Naive thymus-derived CD4-positive, alpha-beta T cell (primary cell): ENCODE results near the gene CHD3. TPM values are rescaled to one million over a fixed set of nuclear protein-coding genes. Genes with fewer than 3 reads are reported as not detected.

ENCODE experiments used
- ATAC-seq: fragments of 150-1000 bp; cut with Tn5 transposase; 2 replicates; pipeline ENCODE4 v1.10.0; 2021; ENCODE audit warnings: mild to moderate bottlenecking, moderate library complexity
- CTCF ChIA-PET: fragments of 350-600 bp; sonication (Branson Sonifier 250); formaldehyde crosslinking; loops from one replicate; lab custom pipeline; 2021; ENCODE audit warnings: antibody characterized with exemption; lab: Charles Lee
- POLR2A ChIA-PET: fragments of 350-600 bp; sonication (Branson Sonifier 250); formaldehyde crosslinking; loops from one replicate; lab custom pipeline; 2021; ENCODE audit warnings: antibody characterized with exemption, inconsistent platforms; lab: Charles Lee
- DNase-seq, 9 donors: peaks; one replicate each; pipeline versions ENCODE4 v3.0.0 to v3.0.0-alpha.2; 2020 to 2022; ENCODE audit warnings: mixed read lengths in 1 of 9
- H3K27ac ChIP-seq: one replicate; pipeline ENCODE4 v1.7.0; 2013; ENCODE audit warnings: mild to moderate bottlenecking, low read depth, low read length, moderate library complexity
- H3K27me3 ChIP-seq, 2 donors: one replicate each; pipeline ENCODE4 v1.7.0; 2013; ENCODE audit warnings: low read length in 2 of 2, mild to moderate bottlenecking in 2 of 2, moderate library complexity in 2 of 2; ENCODE audit not compliant: control insufficient read depth in 2 of 2, insufficient read depth in 2 of 2
- H3K36me3 ChIP-seq, 3 experiments: 1 replicate in 2 of 3; 2 replicates in 1 of 3; pipeline ENCODE4 v1.7.0; 2013; ENCODE audit warnings: low read length in 3 of 3, mild to moderate bottlenecking in 3 of 3, moderate library complexity in 1 of 3; ENCODE audit not compliant: insufficient read depth in 3 of 3, control insufficient read depth in 2 of 3
- H3K4me1 ChIP-seq, 2 donors: one replicate each; pipeline ENCODE4 v1.7.0; 2013; ENCODE audit warnings: low read length in 2 of 2, mild to moderate bottlenecking in 2 of 2, moderate library complexity in 1 of 2; ENCODE audit not compliant: control insufficient read depth in 2 of 2, insufficient read depth in 2 of 2
- H3K4me3 ChIP-seq: 2 replicates; pipeline ENCODE4 v1.7.0; 2013; ENCODE audit warnings: mild to moderate bottlenecking, low read length
- H3K9me3 ChIP-seq, 3 experiments: 1 replicate in 2 of 3; 2 replicates in 1 of 3; pipeline ENCODE4 v1.7.0; 2013; ENCODE audit warnings: low read length in 3 of 3; ENCODE audit not compliant: control insufficient read depth in 2 of 3
- H3K27ac Mint-ChIP-seq, 9 donors: one replicate each; pipeline ENCODE4 v1.8.0; 2020 to 2022; ENCODE audit warnings: mixed read lengths in 9 of 9, mild to moderate bottlenecking in 8 of 9, moderate library complexity in 5 of 9, inconsistent platforms in 2 of 9
- H3K27me3 Mint-ChIP-seq, 5 donors: one replicate each; pipeline ENCODE4 v1.8.0; 2021 to 2022; ENCODE audit warnings: mixed read lengths in 5 of 5, mild to moderate bottlenecking in 1 of 5
- H3K36me3 Mint-ChIP-seq, 5 donors: one replicate each; pipeline ENCODE4 v1.8.0; 2020 to 2022; ENCODE audit warnings: mixed read lengths in 5 of 5, mild to moderate bottlenecking in 3 of 5, inconsistent platforms in 1 of 5
- H3K4me1 Mint-ChIP-seq, 7 donors: one replicate each; pipeline ENCODE4 v1.8.0; 2020 to 2022; ENCODE audit warnings: mixed read lengths in 7 of 7, mild to moderate bottlenecking in 3 of 7, inconsistent platforms in 1 of 7
- H3K4me3 Mint-ChIP-seq, 10 donors: one replicate each; pipeline ENCODE4 v1.8.0; 2020 to 2022; ENCODE audit warnings: mild to moderate bottlenecking in 10 of 10, mixed read lengths in 10 of 10, moderate library complexity in 6 of 10, inconsistent platforms in 2 of 10
- H3K9me3 Mint-ChIP-seq, 11 donors: one replicate each; pipeline ENCODE4 v1.8.0; 2020 to 2022; ENCODE audit warnings: mixed read lengths in 11 of 11, mild to moderate bottlenecking in 4 of 11, inconsistent platforms in 1 of 11, moderate library complexity in 1 of 11
- intact Hi-C, 2 donors: fragments of 100-400 bp; cut with micrococcal nuclease; formaldehyde crosslinking; loops; one replicate each; pipeline ENCODE4 v1.15.1; 2023
- polyA plus RNA-seq, 2 donors: library from polyadenylated mRNA; unstranded; fragments of 300-500 nt; fragmentation: Illumina TruSeq; gene quantifications; one replicate each; pipeline ENCODE4 v1.2.3, GENCODE V29; 2021
- total RNA-seq, 6 experiments: library from RNA in 5 of 6; stranded (reverse) in 5 of 6; gene quantifications; 1 replicate in 5 of 6; 2 replicates in 1 of 6; pipeline ENCODE4 v1.2.3 and lab custom pipeline; 2021 to 2026

Gene CHD3
- total and polyA plus RNA-seq, 7 experiments from 2014 or later, result 12.7 to 417 (median 247) TPM

DNA sequence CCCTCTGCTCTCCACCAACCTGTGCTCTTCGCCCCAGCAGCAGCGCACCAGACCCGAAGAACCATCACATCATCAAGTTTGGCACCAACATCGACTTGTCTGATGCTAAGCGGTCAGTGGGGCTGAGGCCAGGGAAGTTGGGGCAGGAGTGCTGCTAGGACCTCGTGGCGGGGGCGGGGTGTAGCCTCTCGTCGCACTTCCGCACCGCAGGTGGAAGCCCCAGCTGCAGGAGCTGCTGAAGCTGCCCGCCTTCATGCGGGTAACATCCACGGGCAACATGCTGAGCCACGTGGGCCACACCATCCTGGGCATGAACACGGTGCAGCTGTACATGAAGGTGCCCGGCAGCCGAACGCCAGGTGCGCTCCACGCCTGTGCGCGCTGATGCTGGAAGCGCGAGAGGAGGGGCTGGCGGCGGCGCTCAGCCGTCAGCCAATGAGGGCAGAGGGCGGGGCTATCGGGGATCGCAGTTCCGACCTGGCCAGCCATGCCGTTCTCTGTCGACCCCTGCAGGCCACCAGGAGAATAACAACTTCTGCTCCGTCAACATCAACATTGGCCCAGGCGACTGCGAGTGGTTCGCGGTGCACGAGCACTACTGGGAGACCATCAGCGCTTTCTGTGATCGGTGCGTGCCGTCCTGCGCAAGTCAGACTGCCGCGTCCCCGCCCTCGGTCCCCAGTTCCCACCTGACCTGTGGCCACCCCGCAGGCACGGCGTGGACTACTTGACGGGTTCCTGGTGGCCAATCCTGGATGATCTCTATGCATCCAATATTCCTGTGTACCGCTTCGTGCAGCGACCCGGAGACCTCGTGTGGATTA is 36.9 kb upstream of the CHD3 start:
- H3K4me1 Mint-ChIP-seq, result peaks cover 0 to 26% (median 17%) of the 10 kb centered on the region in 7 donors
- H3K27ac Mint-ChIP-seq, result peak overlapping the region; percentile 55 to 93 (median 82)
- H3K4me3 Mint-ChIP-seq, result peak overlapping the region; percentile 45 to 85 (median 70)
- Histone ChIP-seq H3K27me3 (no peaks in the 10 kb centered on the region), H3K36me3 (peaks cover 0 to 47% (median 5%) of the 10 kb centered on the region in 3 experiments), H3K4me1 (peaks cover 20 to 31% of the 10 kb centered on the region in 2 donors), H3K9me3 (no peaks in the 10 kb centered on the region), H3K4me3 (peak overlapping the region; percentile 51), H3K27ac (peak overlapping the region; percentile 70)
- intact Hi-C loops, result loop anchor here (1.0 kb wide), 6 partner anchors 8 to 444 kb away; partner anchors contain the start of genes KDM6B (in 2 of the 2) and SLC25A35 (in 1 of the 2)
- DNase-seq (peak; percentile 92 to 96 (median 94)), ATAC-seq (peak; percentile 91)
- no peaks in the 10 kb centered on the region for H3K27me3 Mint-ChIP-seq
- H3K9me3 Mint-ChIP-seq, result no peaks in the 10 kb centered on the region
- CTCF ChIA-PET, result interaction anchor here (0.7 to 3.7 kb wide), 10 partner anchors 9 to 165 kb away, joined by 3 to 43 read pairs (median 4); partner anchors contain the start of gene KDM6B
- peaks cover 0 to 4% (median 4%) of the 10 kb centered on the region in 5 donors for H3K36me3 Mint-ChIP-seq
- POLR2A ChIA-PET, result interaction anchor here (0.5 to 5.5 kb wide), 3 partner anchors 9 to 31 kb away, joined by 4 to 89 read pairs (median 4); partner anchors contain the start of gene KDM6B

DNA sequence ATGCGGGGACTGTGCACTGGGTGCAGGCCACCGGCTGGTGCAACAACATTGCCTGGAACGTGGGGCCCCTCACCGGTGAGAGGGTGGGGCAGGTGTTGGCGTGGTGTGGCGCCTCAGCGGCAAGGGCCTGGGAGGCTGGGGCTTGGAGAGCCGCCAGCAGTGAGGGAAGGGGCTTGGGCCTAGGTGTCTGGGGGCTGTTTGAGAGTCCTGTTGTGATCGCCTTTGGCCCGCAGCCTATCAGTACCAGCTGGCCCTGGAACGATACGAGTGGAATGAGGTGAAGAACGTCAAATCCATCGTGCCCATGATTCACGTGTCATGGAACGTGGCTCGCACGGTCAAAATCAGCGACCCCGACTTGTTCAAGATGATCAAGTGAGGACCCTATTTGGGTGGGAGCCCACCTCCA is 36.3 kb upstream of the CHD3 start:
- ATAC-seq, result no peak
- intact Hi-C loops, result no loop called here
- no peak overlapping the region for H3K4me3 ChIP-seq
- peak overlapping the region; percentile 57 for H3K27ac ChIP-seq
- peak overlapping the region in 7 of 9 donors; percentile 16 to 93 (median 80) for H3K27ac Mint-ChIP-seq
- H3K27me3 Mint-ChIP-seq, result no peaks in the 10 kb centered on the region
- H3K4me1 Mint-ChIP-seq, result peaks cover 0 to 26% (median 17%) of the 10 kb centered on the region in 7 donors
- peak overlapping the region in 2 of 10 donors; percentile 9 to 85 for H3K4me3 Mint-ChIP-seq
- peaks cover 0 to 42% (median 5%) of the 10 kb centered on the region in 3 experiments for H3K36me3 ChIP-seq
- H3K4me1 ChIP-seq, result peaks cover 22 to 33% of the 10 kb centered on the region in 2 donors
- no peak for DNase-seq
- no peaks in the 10 kb centered on the region for H3K27me3 ChIP-seq
- POLR2A ChIA-PET, result interaction anchor here (1.1 to 5.5 kb wide), 2 partner anchors 9 to 18 kb away, joined by 4 to 89 read pairs; partner anchors contain the start of gene KDM6B
- H3K9me3 ChIP-seq, result no peaks in the 10 kb centered on the region
- H3K36me3 Mint-ChIP-seq, result peaks cover 0 to 4% (median 4%) of the 10 kb centered on the region in 5 donors
- H3K9me3 Mint-ChIP-seq, result no peaks in the 10 kb centered on the region
- CTCF ChIA-PET, result interaction anchor here (3.7 kb wide), 1 partner anchor 18 kb away, joined by 43 read pairs; the partner anchor contains the start of gene KDM6B

DNA sequence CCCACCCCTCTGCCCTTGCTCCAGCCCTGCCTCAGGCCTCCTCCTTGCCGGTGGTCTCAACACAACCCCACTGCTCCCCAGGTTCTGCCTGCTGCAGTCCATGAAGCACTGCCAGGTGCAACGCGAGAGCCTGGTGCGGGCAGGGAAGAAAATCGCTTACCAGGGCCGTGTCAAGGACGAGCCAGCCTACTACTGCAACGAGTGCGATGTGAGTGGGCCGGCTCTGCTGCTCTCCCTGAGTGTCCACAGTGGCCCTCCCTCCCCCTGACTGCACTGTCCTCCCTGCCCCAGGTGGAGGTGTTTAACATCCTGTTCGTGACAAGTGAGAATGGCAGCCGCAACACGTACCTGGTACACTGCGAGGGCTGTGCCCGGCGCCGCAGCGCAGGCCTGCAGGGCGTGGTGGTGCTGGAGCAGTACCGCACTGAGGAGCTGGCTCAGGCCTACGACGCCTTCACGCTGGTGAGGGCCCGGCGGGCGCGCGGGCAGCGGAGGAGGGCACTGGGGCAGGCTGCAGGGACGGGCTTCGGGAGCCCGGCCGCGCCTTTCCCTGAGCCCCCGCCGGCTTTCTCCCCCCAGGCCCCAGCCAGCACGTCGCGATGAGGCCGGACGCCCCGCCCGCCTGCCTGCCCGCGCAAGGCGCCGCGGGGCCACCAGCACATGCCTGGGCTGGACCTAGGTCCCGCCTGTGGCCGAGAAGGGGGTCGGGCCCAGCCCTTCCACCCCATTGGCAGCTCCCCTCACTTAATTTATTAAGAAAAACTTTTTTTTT is 35.5 kb upstream of the CHD3 start:
- intact Hi-C loops, result no loop called here
- Mint-ChIP-seq H3K27me3 (no peaks in the 10 kb centered on the region), H3K4me3 (no peak overlapping the region), H3K4me1 (peaks cover 0 to 26% (median 17%) of the 10 kb centered on the region in 7 donors), H3K36me3 (peaks cover 0 to 4% (median 4%) of the 10 kb centered on the region in 5 donors), H3K9me3 (no peaks in the 10 kb centered on the region), H3K27ac (peak overlapping the region in 4 of 9 donors; percentile 46 to 92 (median 72))
- CTCF ChIA-PET, result interaction anchor here (0.9 to 1.3 kb wide), 3 partner anchors 13 to 19 kb away, joined by 3 to 5 read pairs (median 3); partner anchors contain the start of gene KDM6B
- POLR2A ChIA-PET, result interaction anchor here (0.7 to 5.5 kb wide), 3 partner anchors 12 to 19 kb away, joined by 3 to 89 read pairs (median 3); partner anchors contain the start of gene KDM6B
- peaks cover 0 to 36% (median 5%) of the 10 kb centered on the region in 3 experiments for H3K36me3 ChIP-seq
- H3K27me3 ChIP-seq, result no peaks in the 10 kb centered on the region
- H3K9me3 ChIP-seq, result no peaks in the 10 kb centered on the region
- DNase-seq (peak in 1 of 9 donors; percentile 23), ATAC-seq (no peak)
- peaks cover 24 to 34% of the 10 kb centered on the region in 2 donors for H3K4me1 ChIP-seq
- no peak overlapping the region for H3K27ac ChIP-seq
- H3K4me3 ChIP-seq, result no peak overlapping the region

DNA sequence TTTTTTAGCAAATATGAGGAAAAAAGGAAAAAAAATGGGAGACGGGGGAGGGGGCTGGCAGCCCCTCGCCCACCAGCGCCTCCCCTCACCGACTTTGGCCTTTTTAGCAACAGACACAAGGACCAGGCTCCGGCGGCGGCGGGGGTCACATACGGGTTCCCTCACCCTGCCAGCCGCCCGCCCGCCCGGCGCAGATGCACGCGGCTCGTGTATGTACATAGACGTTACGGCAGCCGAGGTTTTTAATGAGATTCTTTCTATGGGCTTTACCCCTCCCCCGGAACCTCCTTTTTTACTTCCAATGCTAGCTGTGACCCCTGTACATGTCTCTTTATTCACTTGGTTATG is 34.9 kb upstream of the CHD3 start:
- Mint-ChIP-seq H3K4me1 (peaks cover 0 to 23% (median 17%) of the 10 kb centered on the region in 7 donors), H3K27ac (peak overlapping the region in 2 of 9 donors; percentile 60 to 81), H3K9me3 (no peaks in the 10 kb centered on the region), H3K4me3 (peak overlapping the region in 1 of 10 donors; percentile 31), H3K27me3 (no peaks in the 10 kb centered on the region), H3K36me3 (peaks cover 0 to 4% (median 4%) of the 10 kb centered on the region in 5 donors)
- DNase-seq (peak in 1 of 9 donors; percentile 28), ATAC-seq (no peak)
- peaks cover 0 to 33% (median 5%) of the 10 kb centered on the region in 3 experiments for H3K36me3 ChIP-seq
- H3K4me3 ChIP-seq, result no peak overlapping the region
- no peaks in the 10 kb centered on the region for H3K9me3 ChIP-seq
- H3K27me3 ChIP-seq, result no peaks in the 10 kb centered on the region
- ChIA-PET POLR2A (interaction anchor here (0.7 to 5.5 kb wide), 3 partner anchors 13 to 19 kb away, joined by 3 to 89 read pairs (median 3); partner anchors contain the start of gene KDM6B), CTCF (interaction anchor here (0.9 to 1.3 kb wide), 3 partner anchors 13 to 20 kb away, joined by 3 to 5 read pairs (median 3); partner anchors contain the start of gene KDM6B)
- no peak overlapping the region for H3K27ac ChIP-seq
- peaks cover 29 to 39% of the 10 kb centered on the region in 2 donors for H3K4me1 ChIP-seq
- intact Hi-C loops, result no loop called here

DNA sequence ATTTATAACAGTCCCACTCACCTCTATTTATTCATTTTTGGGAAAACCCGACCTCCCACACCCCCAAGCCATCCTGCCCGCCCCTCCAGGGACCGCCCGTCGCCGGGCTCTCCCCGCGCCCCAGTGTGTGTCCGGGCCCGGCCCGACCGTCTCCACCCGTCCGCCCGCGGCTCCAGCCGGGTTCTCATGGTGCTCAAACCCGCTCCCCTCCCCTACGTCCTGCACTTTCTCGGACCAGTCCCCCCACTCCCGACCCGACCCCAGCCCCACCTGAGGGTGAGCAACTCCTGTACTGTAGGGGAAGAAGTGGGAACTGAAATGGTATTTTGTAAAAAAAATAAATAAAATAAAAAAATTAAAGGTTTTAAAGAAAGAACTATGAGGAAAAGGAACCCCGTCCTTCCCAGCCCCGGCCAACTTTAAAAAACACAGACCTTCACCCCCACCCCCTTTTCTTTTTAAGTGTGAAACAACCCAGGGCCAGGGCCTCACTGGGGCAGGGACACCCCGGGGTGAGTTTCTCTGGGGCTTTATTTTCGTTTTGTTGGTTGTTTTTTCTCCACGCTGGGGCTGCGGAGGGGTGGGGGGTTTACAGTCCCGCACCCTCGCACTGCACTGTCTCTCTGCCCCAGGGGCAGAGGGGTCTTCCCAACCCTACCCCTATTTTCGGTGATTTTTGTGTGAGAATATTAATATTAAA is 34.4 kb upstream of the CHD3 start:
- Mint-ChIP-seq H3K36me3 (peaks cover 0 to 4% (median 4%) of the 10 kb centered on the region in 5 donors), H3K27me3 (no peaks in the 10 kb centered on the region), H3K27ac (peak overlapping the region in 2 of 9 donors; percentile 60 to 81), H3K4me1 (peaks cover 0 to 23% (median 17%) of the 10 kb centered on the region in 7 donors), H3K9me3 (no peaks in the 10 kb centered on the region), H3K4me3 (peak overlapping the region in 1 of 10 donors; percentile 31)
- Histone ChIP-seq H3K4me3 (no peak overlapping the region), H3K9me3 (no peaks in the 10 kb centered on the region), H3K27me3 (no peaks in the 10 kb centered on the region), H3K4me1 (peaks cover 34 to 43% of the 10 kb centered on the region in 2 donors), H3K36me3 (peaks cover 0 to 28% (median 5%) of the 10 kb centered on the region in 3 experiments), H3K27ac (no peak overlapping the region)
- no peak for ATAC-seq
- ChIA-PET CTCF (interaction anchor here (0.9 to 1.3 kb wide), 3 partner anchors 14 to 20 kb away, joined by 3 to 5 read pairs (median 3); partner anchors contain the start of gene KDM6B), POLR2A (interaction anchor here (0.7 to 5.5 kb wide), 3 partner anchors 14 to 20 kb away, joined by 3 to 89 read pairs (median 3); partner anchors contain the start of gene KDM6B)
- peak in 1 of 9 donors; percentile 24 for DNase-seq
- intact Hi-C loops, result no loop called here
